Middle frontal gyrus (tissue), 1 donor: ENCODE results near the gene SMIM24.
A peak's percentile ranks its signal among the peaks of the same experiment; 100 is the strongest.

ENCODE experiments used
- DNase-seq: peaks from one replicate; pipeline ENCODE4 v3.0.0-alpha.2; 2015; ENCODE audit warnings: low spot score; ENCODE audit errors: extremely low spot score

Gene SMIM24

GRCh38 chr19:3475449-3475848 is 4.9 kb downstream of the SMIM24 start:
- no peak for DNase-seq

GRCh38 chr19:3474614-3475013 is 5.7 kb downstream of the SMIM24 start:
- DNase-seq = no peak

GRCh38 chr19:3474010-3474409 is 6.3 kb downstream of the SMIM24 start:
- no peak for DNase-seq

GRCh38 chr19:3471954-3472655 is 8.2 kb downstream of the SMIM24 start:
- no peak for DNase-seq

- no peak for DNase-seq
Measured at GRCh38 chr19:3470500-3471128, 9.7 kb downstream of the SMIM24 start.

- DNase-seq = no peak
Measured at GRCh38 chr19:3469638-3470499, 10.5 kb downstream of the SMIM24 start.

GRCh38 chr19:3468211-3468610 is 12.1 kb downstream of the SMIM24 start:
- DNase-seq = no peak

- no peak for DNase-seq
Measured at GRCh38 chr19:3467437-3468198, 12.7 kb downstream of the SMIM24 start.

- peak; percentile 29 for DNase-seq
Measured at GRCh38 chr19:3466635-3467034, 13.7 kb downstream of the SMIM24 start.

- no peak for DNase-seq
Measured at GRCh38 chr19:3465552-3465951, 14.8 kb downstream of the SMIM24 start.

- no peak for DNase-seq
Measured at GRCh38 chr19:3464587-3465235, 15.6 kb downstream of the SMIM24 start.

- DNase-seq = no peak
Measured at GRCh38 chr19:3463714-3464586, 16.4 kb downstream of the SMIM24 start.

- no peak for DNase-seq
Measured at GRCh38 chr19:3462991-3463713, 17.2 kb downstream of the SMIM24 start.

GRCh38 chr19:3459965-3460582 is 20.3 kb downstream of the SMIM24 start:
- DNase-seq = no peak

- DNase-seq = no peak
Measured at GRCh38 chr19:3459089-3459881, 21.0 kb downstream of the SMIM24 start.

GRCh38 chr19:3458229-3459088 is 21.9 kb downstream of the SMIM24 start:
- DNase-seq = no peak
